Hair follicle dermal papilla cell (primary cell): ENCODE results near the gene COX8A. TPM values are rescaled to one million over a fixed set of nuclear protein-coding genes. Genes with fewer than 3 reads are reported as not detected.

Source experiments
- small RNA-seq: library from RNA; depleted of rRNA; stranded (forward); fragments of <200 nt; gene quantifications from one replicate; pipeline ENCODE3, GENCODE V24; 2012
- total RNA-seq: library from RNA; depleted of rRNA; stranded (reverse); fragments of >200 nt; gene quantifications from 2 replicates; pipeline ENCODE4 v1.2.3, GENCODE V29; 2012

COX8A gene
- 162 and 285 TPM in 2 replicates for total RNA-seq

GRCh38 chr11:63974259-63975143 lies at the start of gene COX8A:
COX8A (plus strand) TSS chr11:63974620; CDS start chr11:63974681, 61 bp downstream.

GRCh38 chr11:63938479-63939396 lies 35.7 kb upstream of the COX8A start, which contains the start of gene NAA40:
NAA40 (plus strand) TSS chr11:63939002; CDS start chr11:63939097, 95 bp downstream.

GRCh38 chr11:63986156-63986931 lies 11.9 kb downstream of the COX8A start, which contains the start of gene OTUB1:
OTUB1 (plus strand) TSS chr11:63986438; CDS start chr11:63986457, 19 bp downstream.

Small RNA genes within 50 kb of the gene (small RNA-seq; reads per million reads assigned to genes)
- gene RNU6-45P, result not detected

Other genes with a start within 250 kb of the COX8A start
- gene ZFTA, start 205.8 kb upstream of the COX8A start, total RNA-seq, result 22.7 and 22.9 TPM in 2 replicates
- 18.9 and 23.0 TPM in 2 replicates for gene SPINDOC, start 161.2 kb upstream of the COX8A start, total RNA-seq
- gene MARK2, start 135.5 kb upstream of the COX8A start, total RNA-seq, result 15.2 and 16.1 TPM in 2 replicates
- 1.6 and 2.1 TPM in 2 replicates for gene RCOR2, start 57.5 kb upstream of the COX8A start, total RNA-seq
- 16.2 and 17.7 TPM in 2 replicates for gene NAA40, start 35.6 kb upstream of the COX8A start, total RNA-seq
- gene OTUB1, start 11.8 kb downstream of the COX8A start, total RNA-seq, result 34.4 and 35.7 TPM in 2 replicates
- gene FLRT1, start 61.3 kb downstream of the COX8A start, total RNA-seq, result under 0.01 and 0.32 TPM in 2 replicates
- 16.1 and 21.0 TPM in 2 replicates for gene MACROD1, start 191.5 kb downstream of the COX8A start, total RNA-seq
- 110 and 125 TPM in 2 replicates for gene STIP1, start 211.6 kb downstream of the COX8A start, total RNA-seq
- 1.1 and 1.9 TPM in 2 replicates for gene FERMT3, start 232.1 kb downstream of the COX8A start, total RNA-seq